GM10266 (cell line): ENCODE measurements around the gene AGAP1.

ENCODE experiments used
- DNase-seq: peaks from one replicate; pipeline ENCODE4 v3.0.0; 2012; ENCODE audit errors: extremely low spot score
- CTCF ChIP-seq: IDR thresholded peaks from 2 replicates; pipeline ENCODE4 v1.5.1; 2012; ENCODE audit warnings: mild to moderate bottlenecking, low read depth; ENCODE audit not compliant: control insufficient read depth, insufficient read depth; ENCODE audit errors: missing control alignments

AGAP1 gene

GRCh38 chr2:235901243-235901642, 407.4 kb downstream of the AGAP1 start:
- no peak for DNase-seq
- TF ChIP-seq CTCF: no peak

GRCh38 chr2:235903782-235904584, 410.1 kb downstream of the AGAP1 start:
- no peak for TF ChIP-seq CTCF
- DNase-seq: no peak

DNA sequence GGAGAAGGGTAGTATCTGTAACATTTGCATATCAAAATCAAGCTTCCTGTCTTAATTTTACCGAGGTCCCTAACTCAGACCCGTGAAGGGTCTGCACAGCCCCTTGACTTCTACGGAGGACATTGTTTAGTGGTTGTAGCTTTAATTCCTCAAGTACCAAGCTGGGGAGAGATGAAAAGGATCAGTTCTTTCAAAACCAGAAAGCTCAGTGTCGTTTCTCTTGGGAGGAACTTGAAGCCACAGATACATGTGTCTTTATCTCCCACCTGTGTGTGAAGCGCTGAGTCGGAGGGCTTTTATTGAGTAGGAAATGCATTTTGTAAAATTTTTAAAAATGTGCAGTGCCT, 410.7 kb downstream of the AGAP1 start:
- no peak for DNase-seq
- no peak for TF ChIP-seq CTCF

DNA sequence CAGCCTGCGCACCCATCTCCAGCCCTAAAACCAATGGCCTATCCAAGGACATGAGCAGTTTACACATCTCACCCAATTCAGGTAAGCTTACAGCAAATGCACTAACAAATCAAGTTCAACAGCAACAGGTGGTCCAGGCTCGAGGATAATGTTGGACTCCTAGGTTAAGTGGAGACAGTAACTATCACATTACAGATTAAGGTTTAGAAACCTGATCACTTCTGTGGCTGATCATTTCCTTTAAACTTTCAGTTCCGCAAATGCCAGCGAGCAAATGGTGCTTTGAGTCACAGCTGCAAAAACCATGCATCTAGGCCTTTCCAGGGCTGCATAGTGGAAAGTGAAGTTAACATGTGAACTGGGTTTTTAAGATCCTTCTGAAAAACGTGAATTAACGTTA, 415.0 kb downstream of the AGAP1 start:
- DNase-seq: no peak
- no peak for TF ChIP-seq CTCF

DNA sequence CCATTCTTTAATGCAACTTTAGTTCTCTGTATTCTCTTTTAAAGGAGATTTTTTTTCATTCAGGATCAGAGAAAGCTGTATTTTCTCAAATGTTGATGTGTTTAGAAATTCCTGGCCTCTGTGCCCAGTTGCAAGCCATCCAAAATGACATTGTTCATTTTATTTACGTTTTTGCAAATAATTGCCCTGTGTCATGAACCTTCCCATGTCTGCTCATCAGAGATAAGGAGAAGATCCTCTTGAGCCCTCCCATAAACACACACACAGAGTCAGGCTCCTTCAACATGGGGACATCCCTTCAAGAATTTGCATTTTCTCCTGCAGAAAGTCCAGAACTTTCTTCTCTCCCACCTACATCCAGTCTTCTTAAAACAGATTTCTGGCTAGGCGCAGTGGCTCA, 415.5 kb downstream of the AGAP1 start:
- no peak for DNase-seq
- TF ChIP-seq CTCF: no peak

DNA sequence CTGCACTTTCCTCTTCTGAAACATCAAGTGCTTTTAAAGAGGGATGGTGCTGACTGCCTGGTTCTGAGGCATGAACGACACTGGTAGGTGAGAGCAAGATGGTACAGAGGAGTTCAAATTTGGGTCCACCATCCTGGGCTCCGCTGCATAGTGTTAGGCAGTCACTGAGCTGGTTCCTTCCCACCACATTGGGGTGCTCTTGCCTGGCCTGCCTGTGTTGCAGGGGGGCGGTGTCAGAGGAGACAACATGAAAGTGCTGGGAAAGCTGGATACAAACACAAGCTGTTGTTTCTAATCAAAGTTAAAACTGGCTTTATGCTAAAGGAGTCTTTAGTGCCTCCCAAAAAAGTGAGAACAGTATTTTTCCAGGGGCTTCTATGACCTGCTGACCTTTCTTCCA, 416.2 kb downstream of the AGAP1 start:
- no peak for TF ChIP-seq CTCF
- no peak for DNase-seq

GRCh38 chr2:235911125-235911524, 417.3 kb downstream of the AGAP1 start:
- no peak for TF ChIP-seq CTCF
- DNase-seq: no peak
